ENCODE measurements around the gene TLE5. TPM values are rescaled to one million over a fixed set of nuclear protein-coding genes. Genes with fewer than 3 reads are reported as not detected.

TLE5 gene, protein sequence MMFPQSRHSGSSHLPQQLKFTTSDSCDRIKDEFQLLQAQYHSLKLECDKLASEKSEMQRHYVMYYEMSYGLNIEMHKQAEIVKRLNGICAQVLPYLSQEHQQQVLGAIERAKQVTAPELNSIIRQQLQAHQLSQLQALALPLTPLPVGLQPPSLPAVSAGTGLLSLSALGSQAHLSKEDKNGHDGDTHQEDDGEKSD
- total RNA-seq, result 100 to 1,000 TPM; 329 to 407 (median 397) TPM

DNA sequence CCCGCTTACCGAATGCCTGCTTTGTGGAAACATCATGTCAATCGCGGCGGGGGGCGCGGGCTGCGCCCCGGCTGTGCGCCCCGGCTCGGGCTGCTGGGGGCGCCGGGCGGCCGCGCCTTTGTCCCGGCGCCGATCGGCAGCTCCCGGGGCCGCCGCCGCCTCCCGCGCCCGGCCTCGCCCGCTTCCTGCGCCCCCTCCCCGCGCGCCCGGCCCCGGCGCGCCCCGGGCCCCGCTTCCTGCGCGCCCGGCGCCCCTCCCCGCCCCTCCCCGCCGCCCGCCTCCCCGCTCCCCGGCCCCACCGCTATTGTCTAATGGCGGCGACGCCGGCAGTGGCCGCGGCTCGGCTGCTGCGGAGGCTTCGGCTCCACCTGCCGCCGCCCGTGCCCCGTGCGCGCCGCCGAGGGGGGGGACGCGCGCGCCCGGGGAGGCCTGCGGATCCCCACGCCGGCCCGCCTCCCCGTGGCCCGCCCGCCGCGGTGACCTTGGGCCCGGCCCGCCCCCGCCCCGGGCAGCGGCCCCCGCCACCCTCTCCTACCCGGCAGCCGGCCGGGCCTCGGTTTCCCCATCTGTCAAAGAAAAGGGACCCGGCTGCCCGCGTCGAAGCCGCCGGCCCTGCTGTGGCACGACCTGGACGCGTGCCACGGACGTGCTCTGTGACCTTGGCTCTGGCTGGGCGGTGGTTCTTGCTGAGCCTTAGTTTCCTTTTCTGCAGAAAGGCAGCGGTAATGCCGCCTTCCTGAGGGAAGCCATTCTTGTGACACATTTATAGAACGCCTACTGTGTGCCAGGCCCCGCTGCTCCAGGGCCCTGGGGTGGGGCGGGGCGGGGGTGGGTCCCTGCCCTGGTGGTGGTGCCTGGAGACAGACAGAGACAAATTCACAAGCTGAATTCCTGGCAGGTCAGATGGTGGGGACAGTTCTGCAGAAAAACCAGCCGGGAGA, at the start of gene TLE5:
Gene TLE5 (minus strand): TSS at position 331 of the 941 bp plus-strand sequence. CDS start 295 bp downstream, at position 36.
- H3K27ac ChIP-seq, result peak within 1 kb of the TSS; percentile 95 to 100
- H3K36me3 ChIP-seq, result no peaks in the 10 kb centered on the region
- no peaks in the 10 kb centered on the region for H3K27me3 ChIP-seq
- peak within 1 kb of the TSS; percentile 85 to 92 (median 90) for H3K4me3 ChIP-seq
- DNase-seq (ENCODE audit: low spot score in 2 of 2), result no peak
- intact Hi-C loops (cut with DNase I; ENCODE audit: low total_unique reads), result no loop called here
- no peaks in the 10 kb centered on the region for H3K9me3 ChIP-seq
- H3K4me1 ChIP-seq, result peaks cover 6 to 17% of the 10 kb centered on the region in 2 donors
- TF ChIP-seq, protein P1, sequence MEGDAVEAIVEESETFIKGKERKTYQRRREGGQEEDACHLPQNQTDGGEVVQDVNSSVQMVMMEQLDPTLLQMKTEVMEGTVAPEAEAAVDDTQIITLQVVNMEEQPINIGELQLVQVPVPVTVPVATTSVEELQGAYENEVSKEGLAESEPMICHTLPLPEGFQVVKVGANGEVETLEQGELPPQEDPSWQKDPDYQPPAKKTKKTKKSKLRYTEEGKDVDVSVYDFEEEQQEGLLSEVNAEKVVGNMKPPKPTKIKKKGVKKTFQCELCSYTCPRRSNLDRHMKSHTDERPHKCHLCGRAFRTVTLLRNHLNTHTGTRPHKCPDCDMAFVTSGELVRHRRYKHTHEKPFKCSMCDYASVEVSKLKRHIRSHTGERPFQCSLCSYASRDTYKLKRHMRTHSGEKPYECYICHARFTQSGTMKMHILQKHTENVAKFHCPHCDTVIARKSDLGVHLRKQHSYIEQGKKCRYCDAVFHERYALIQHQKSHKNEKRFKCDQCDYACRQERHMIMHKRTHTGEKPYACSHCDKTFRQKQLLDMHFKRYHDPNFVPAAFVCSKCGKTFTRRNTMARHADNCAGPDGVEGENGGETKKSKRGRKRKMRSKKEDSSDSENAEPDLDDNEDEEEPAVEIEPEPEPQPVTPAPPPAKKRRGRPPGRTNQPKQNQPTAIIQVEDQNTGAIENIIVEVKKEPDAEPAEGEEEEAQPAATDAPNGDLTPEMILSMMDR (IDR thresholded peaks at IDR 0.05), result no peak
- no peak for TF ChIP-seq POLR2A (IDR thresholded peaks at IDR 0.05)

DNA sequence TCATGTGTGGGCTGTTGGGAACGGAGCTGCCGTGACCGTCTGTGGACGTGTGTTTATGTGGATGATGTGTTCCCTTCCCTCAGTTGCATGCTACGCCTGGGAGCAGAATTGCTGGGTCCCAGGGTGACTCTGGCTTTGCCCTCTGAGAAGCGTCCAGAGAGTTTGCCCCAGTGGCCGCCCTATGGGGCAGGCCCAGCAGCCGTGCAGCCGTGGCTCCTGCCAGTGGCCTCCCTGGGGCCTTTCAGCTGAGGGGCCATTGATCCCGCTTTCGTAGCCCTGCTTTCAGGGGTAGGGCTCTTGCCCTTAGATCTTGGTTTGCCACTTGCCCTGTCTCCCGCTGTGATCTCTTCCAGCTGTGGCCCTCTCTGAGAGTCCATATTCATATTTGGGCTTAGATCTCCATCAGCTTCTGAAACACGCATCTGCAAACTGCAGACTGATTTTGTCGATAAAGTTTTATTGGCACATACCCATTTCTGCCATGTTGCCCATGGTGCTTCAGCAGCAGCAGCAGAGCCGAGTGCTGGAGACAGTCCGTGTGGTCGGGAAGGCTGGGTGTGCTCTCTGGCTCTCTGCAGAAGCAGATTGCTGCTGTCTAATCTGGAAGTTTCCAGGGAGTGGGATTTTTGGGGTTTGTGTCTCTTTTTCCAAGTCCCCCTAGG, 49.4 kb upstream of the TLE5 start:
- Histone ChIP-seq H3K36me3 (no peaks in the 10 kb centered on the region), H3K27ac (no peak overlapping the region), H3K4me3 (no peak overlapping the region), H3K27me3 (no peaks in the 10 kb centered on the region), H3K4me1 (no peaks in the 10 kb centered on the region), H3K9me3 (no peaks in the 10 kb centered on the region)
- intact Hi-C loops (cut with DNase I; ENCODE audit: low total_unique reads), result loop anchor here (5.0 kb wide), 1 partner anchor 44 kb away; no protein-coding TSS in a partner anchor
- TF ChIP-seq POLR2AphosphoS5 (IDR thresholded peaks at IDR 0.05), result no peak
- TF ChIP-seq POLR2A (IDR thresholded peaks at IDR 0.05), result no peak
- TF ChIP-seq, protein P1 (IDR thresholded peaks at IDR 0.05), result no peak
- DNase-seq (ENCODE audit: low spot score in 2 of 2), result no peak

DNA sequence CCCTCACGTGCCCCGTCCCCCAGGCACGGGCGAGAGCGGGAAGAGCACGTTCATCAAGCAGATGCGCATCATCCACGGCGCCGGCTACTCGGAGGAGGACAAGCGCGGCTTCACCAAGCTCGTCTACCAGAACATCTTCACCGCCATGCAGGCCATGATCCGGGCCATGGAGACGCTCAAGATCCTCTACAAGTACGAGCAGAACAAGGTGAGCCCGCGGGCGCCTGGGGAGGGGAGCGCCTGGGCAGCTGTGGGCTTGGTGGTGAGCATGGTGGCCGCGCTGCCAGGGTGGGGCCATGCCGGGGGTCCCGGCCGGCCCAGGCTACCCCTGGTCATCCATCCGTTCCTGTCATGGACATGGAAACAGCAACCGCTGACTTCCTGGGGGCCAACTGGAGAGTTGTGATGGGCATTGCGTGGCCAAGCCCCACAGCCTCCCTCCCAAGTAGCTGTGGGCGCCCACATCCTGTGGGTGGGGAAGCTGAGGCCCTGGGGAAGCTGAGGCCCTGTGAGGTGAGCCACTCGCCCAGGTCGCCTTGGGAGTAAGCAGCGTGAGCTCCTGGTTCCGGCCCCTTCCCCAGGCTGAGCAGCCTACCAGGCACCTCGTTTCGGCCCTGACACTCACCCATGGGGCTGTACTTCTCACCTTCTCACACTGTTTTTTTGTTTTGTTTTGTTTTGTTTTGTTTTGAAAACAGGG, 48.0 kb upstream of the TLE5 start:
- Histone ChIP-seq H3K9me3 (no peaks in the 10 kb centered on the region), H3K27ac (no peak overlapping the region), H3K4me3 (no peak overlapping the region), H3K4me1 (no peaks in the 10 kb centered on the region), H3K36me3 (no peaks in the 10 kb centered on the region), H3K27me3 (no peaks in the 10 kb centered on the region)
- intact Hi-C loops (cut with DNase I; ENCODE audit: low total_unique reads), result loop anchor here (5.0 kb wide), 1 partner anchor 43 kb away; no protein-coding TSS in a partner anchor
- DNase-seq (ENCODE audit: low spot score in 2 of 2), result no peak
- TF ChIP-seq, protein P1 (IDR thresholded peaks at IDR 0.05), result no peak
- TF ChIP-seq POLR2AphosphoS5 (IDR thresholded peaks at IDR 0.05) (no peak), POLR2A (IDR thresholded peaks at IDR 0.05) (no peak)

DNA sequence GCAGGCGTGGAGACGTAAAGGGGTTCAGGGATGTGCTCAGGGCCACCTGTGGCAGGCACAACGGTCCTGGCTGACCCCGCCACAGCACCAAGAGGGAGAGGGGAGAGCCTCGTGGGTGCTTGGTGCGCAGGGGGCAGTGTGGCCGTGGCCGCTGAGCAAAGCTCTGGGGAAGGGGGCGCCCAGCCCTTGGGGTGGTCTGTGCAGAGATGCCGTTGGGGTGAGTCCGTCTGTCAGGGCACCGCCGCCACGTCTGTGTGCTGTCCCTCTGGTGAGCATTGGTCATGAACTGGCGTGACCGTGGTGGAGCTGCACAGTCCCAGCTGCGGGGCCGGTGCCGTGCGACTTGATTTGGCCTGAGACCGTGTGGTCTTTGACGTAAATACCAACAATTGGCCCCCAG, 47.2 kb upstream of the TLE5 start:
- Histone ChIP-seq H3K36me3 (no peaks in the 10 kb centered on the region), H3K4me1 (no peaks in the 10 kb centered on the region), H3K4me3 (no peak overlapping the region), H3K27me3 (no peaks in the 10 kb centered on the region), H3K27ac (no peak overlapping the region), H3K9me3 (no peaks in the 10 kb centered on the region)
- intact Hi-C loops (cut with DNase I; ENCODE audit: low total_unique reads), result no loop called here
- TF ChIP-seq POLR2A (IDR thresholded peaks at IDR 0.05) (no peak), POLR2AphosphoS5 (IDR thresholded peaks at IDR 0.05) (no peak)
- TF ChIP-seq, protein P1 (IDR thresholded peaks at IDR 0.05), result no peak
- no peak for DNase-seq (ENCODE audit: low spot score in 2 of 2)
